NB4 (cell line): ENCODE measurements around the gene CXCR5.

Experiments used
- DNase-seq: peaks from one replicate; pipeline ENCODE4 v3.0.0; 2010; ENCODE audit warnings: low read depth
- H3K4me3 ChIP-seq: one replicate; pipeline ENCODE4 v1.5.1; 2011; ENCODE audit warnings: mild to moderate bottlenecking, low read depth, low read length, moderate library complexity
- MYC ChIP-seq: IDR thresholded peaks from 2 replicates; pipeline ENCODE4 v1.6.1; 2011; ENCODE audit warnings: low read depth, low read length
- POLR2A ChIP-seq: IDR thresholded peaks from 2 replicates; pipeline ENCODE4 v1.6.1; 2011; ENCODE audit warnings: mild to moderate bottlenecking; ENCODE audit not compliant: insufficient read length; ENCODE audit errors: extremely low read depth
- TF ChIP-seq, protein P1 (sequence below): IDR thresholded peaks from 2 replicates; pipeline ENCODE4 v1.6.1; 2011; ENCODE audit warnings: low read depth, low read length
- TF ChIP-seq, protein P2 (sequence below): IDR thresholded peaks from one replicate; pipeline ENCODE4 v1.5.1; 2012; ENCODE audit warnings: low read depth, low read length

Gene CXCR5

GRCh38 chr11:118898400-118899295 lies 15.0 kb downstream of the CXCR5 start:
- TF ChIP-seq MYC: no peak
- no peak overlapping the region for H3K4me3 ChIP-seq
- no peak for DNase-seq

DNA sequence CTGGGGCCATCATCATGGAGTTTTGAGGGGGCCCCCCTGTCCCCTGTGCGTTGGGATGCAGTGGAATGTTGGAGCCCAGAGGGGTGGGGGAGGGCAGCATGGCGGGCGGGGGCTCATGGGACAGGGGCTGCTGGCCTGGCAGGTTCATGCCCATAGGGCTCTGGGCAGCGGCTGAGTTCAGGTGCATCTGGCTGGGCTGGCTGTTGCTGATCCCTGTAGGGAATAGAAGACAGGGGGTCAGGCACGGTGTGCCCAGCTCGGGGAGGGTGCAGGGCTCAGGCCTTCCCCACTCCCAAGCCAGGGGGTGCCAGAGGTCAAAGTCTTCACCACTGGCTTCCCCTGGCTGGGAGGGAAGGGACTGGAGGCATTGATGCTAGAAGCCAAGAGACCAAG lies 15.6 kb downstream of the CXCR5 start:
- no peak for TF ChIP-seq MYC
- TF ChIP-seq, protein P1, sequence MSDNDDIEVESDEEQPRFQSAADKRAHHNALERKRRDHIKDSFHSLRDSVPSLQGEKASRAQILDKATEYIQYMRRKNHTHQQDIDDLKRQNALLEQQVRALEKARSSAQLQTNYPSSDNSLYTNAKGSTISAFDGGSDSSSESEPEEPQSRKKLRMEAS: no peak
- TF ChIP-seq, protein P2, sequence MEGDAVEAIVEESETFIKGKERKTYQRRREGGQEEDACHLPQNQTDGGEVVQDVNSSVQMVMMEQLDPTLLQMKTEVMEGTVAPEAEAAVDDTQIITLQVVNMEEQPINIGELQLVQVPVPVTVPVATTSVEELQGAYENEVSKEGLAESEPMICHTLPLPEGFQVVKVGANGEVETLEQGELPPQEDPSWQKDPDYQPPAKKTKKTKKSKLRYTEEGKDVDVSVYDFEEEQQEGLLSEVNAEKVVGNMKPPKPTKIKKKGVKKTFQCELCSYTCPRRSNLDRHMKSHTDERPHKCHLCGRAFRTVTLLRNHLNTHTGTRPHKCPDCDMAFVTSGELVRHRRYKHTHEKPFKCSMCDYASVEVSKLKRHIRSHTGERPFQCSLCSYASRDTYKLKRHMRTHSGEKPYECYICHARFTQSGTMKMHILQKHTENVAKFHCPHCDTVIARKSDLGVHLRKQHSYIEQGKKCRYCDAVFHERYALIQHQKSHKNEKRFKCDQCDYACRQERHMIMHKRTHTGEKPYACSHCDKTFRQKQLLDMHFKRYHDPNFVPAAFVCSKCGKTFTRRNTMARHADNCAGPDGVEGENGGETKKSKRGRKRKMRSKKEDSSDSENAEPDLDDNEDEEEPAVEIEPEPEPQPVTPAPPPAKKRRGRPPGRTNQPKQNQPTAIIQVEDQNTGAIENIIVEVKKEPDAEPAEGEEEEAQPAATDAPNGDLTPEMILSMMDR: no peak
- no peak for DNase-seq
- no peak overlapping the region for H3K4me3 ChIP-seq

- TF ChIP-seq MYC (no peak), POLR2A (no peak)
- TF ChIP-seq, protein P2: no peak
- TF ChIP-seq, protein P1: no peak
- H3K4me3 ChIP-seq: no peak overlapping the region
- no peak for DNase-seq
Observed at GRCh38 chr11:118899706-118900360, 16.1 kb downstream of the CXCR5 start.

GRCh38 chr11:118900535-118901384 lies 17.1 kb downstream of the CXCR5 start:
- TF ChIP-seq POLR2A: no peak
- TF ChIP-seq MYC: no peak
- TF ChIP-seq, protein P2: no peak
- TF ChIP-seq, protein P1: no peak
- no peak for DNase-seq
- no peak overlapping the region for H3K4me3 ChIP-seq

GRCh38 chr11:118901494-118902335 lies 18.0 kb downstream of the CXCR5 start:
- no peak overlapping the region for H3K4me3 ChIP-seq
- no peak for DNase-seq
- TF ChIP-seq, protein P2: no peak
- TF ChIP-seq, protein P1: no peak
- TF ChIP-seq POLR2A (no peak), MYC (no peak)
